ENCODE measurements around the gene ANKRD13A.

GRCh38 chr12:109987615-109988014, 11.6 kb upstream of the ANKRD13A start:
- TF ChIP-seq POLR2A (IDR thresholded peaks at IDR 0.05) (no peak), CTCF (IDR thresholded peaks at IDR 0.05) (no peak)

Measured in tibial nerve (tissue), 3 donors.